ENCODE measurements around the gene CHKA. TPM values are rescaled to one million over a fixed set of nuclear protein-coding genes. Genes with fewer than 3 reads are reported as not detected.

CHKA gene
- total RNA-seq, 5 donors from 2014 or later (not counting 1 experiment from before 2014, with no cell fraction given) = 4.4 to 19.4 (median 7.6) TPM

- under 1% methylated on average over 57 of the region's 73 CpGs for WGBS (ENCODE audit: insufficient coverage)
- Mint-ChIP-seq H3K9me3 (no peaks in the 10 kb centered on the region), H3K4me3 (peak overlapping the region; percentile 76 to 82 (median 81)), H3K36me3 (no peaks in the 10 kb centered on the region), H3K4me1 (peaks cover 9 to 11% (median 10%) of the 10 kb centered on the region in 3 donors), H3K27ac (peak overlapping the region in 1 of 2 donors; percentile 78), H3K27me3 (no peaks in the 10 kb centered on the region)
- H3K9me3 ChIP-seq = no peaks in the 10 kb centered on the region
- peak overlapping the region; percentile 12 to 17 for H3K4me3 ChIP-seq (ENCODE audit: control insufficient read depth in 1 of 2, extremely low read depth in 1 of 2, low read length in 1 of 2)
- H3K27ac ChIP-seq (ENCODE audit: low read length) = no peak overlapping the region
- CTCF ChIA-PET = interaction anchor here in 1 of 2 donors (0.6 kb wide), 1 partner anchor 88 kb away, joined by 4 read pairs; no protein-coding TSS in a partner anchor
- POLR2A ChIA-PET = interaction anchor here in 1 of 2 donors (0.7 kb wide), 1 partner anchor 117 kb away, joined by 8 read pairs; no protein-coding TSS in a partner anchor
- peak in 34 of 35 experiments; percentile 19 to 80 (median 57) for DNase-seq
- peak; percentile 30 to 73 (median 48) for ATAC-seq (replicated peaks in 1 of 4)
- H3K36me3 ChIP-seq (ENCODE audit: control insufficient read depth in 2 of 2, extremely low read depth in 1 of 2, insufficient read depth in 1 of 2, low read length in 1 of 2) = no peaks in the 10 kb centered on the region
- H3K27me3 ChIP-seq (replicated peaks in 1 of 2; ENCODE audit: control insufficient read depth in 2 of 2, extremely low read depth in 1 of 2, insufficient read depth in 2 of 2, low read length in 1 of 2) = peaks cover 0 to 3% of the 10 kb centered on the region in 2 experiments
- peaks cover 4 to 19% of the 10 kb centered on the region in 2 experiments for H3K4me1 ChIP-seq (ENCODE audit: control insufficient read depth in 1 of 2, extremely low read depth in 1 of 2, insufficient read depth in 2 of 2, low read length in 2 of 2)
Measured at GRCh38 chr11:68120273-68121066, 718 bp downstream of the CHKA start.

- Mint-ChIP-seq H3K27ac (no peak overlapping the region), H3K4me1 (peaks cover 9 to 11% (median 10%) of the 10 kb centered on the region in 3 donors), H3K36me3 (no peaks in the 10 kb centered on the region), H3K9me3 (no peaks in the 10 kb centered on the region), H3K27me3 (no peaks in the 10 kb centered on the region), H3K4me3 (no peak overlapping the region)
- H3K27ac ChIP-seq (ENCODE audit: low read length) = no peak overlapping the region
- H3K27me3 ChIP-seq (replicated peaks in 1 of 2; ENCODE audit: control insufficient read depth in 2 of 2, extremely low read depth in 1 of 2, insufficient read depth in 2 of 2, low read length in 1 of 2) = peaks cover 0 to 3% of the 10 kb centered on the region in 2 experiments
- H3K4me3 ChIP-seq (ENCODE audit: control insufficient read depth in 1 of 2, extremely low read depth in 1 of 2, low read length in 1 of 2) = no peak overlapping the region
- H3K9me3 ChIP-seq = no peaks in the 10 kb centered on the region
- H3K4me1 ChIP-seq (ENCODE audit: control insufficient read depth in 1 of 2, extremely low read depth in 1 of 2, insufficient read depth in 2 of 2, low read length in 2 of 2) = peaks cover 4 to 19% of the 10 kb centered on the region in 2 experiments
- no peaks in the 10 kb centered on the region for H3K36me3 ChIP-seq (ENCODE audit: control insufficient read depth in 2 of 2, extremely low read depth in 1 of 2, insufficient read depth in 1 of 2, low read length in 1 of 2)
- DNase-seq (no peak), ATAC-seq (replicated peaks in 1 of 4) (no peak)
- POLR2A ChIA-PET = no interaction called here
- CTCF ChIA-PET = interaction anchor here in 1 of 2 donors (2.3 kb wide), 1 partner anchor 9 kb away, joined by 6 read pairs; no protein-coding TSS in a partner anchor
- WGBS (ENCODE audit: insufficient coverage) = 91% methylated on average over 2 of the region's 4 CpGs
Measured at GRCh38 chr11:68118706-68119448, 2.3 kb downstream of the CHKA start.

- no peak overlapping the region for H3K27ac Mint-ChIP-seq
- H3K4me1 Mint-ChIP-seq = peaks cover 9 to 11% (median 10%) of the 10 kb centered on the region in 3 donors
- H3K9me3 Mint-ChIP-seq = no peaks in the 10 kb centered on the region
- ChIA-PET POLR2A (interaction anchor here in 1 of 2 donors (0.6 kb wide), 1 partner anchor 67 kb away, joined by 8 read pairs; no protein-coding TSS in a partner anchor), CTCF (interaction anchor here (0.6 to 2.3 kb wide), 2 partner anchors 10 to 805 kb away, joined by 3 to 6 read pairs; no protein-coding TSS in a partner anchor)
- no peak overlapping the region for H3K27ac ChIP-seq (ENCODE audit: low read length)
- no peaks in the 10 kb centered on the region for H3K36me3 Mint-ChIP-seq
- H3K27me3 Mint-ChIP-seq = no peaks in the 10 kb centered on the region
- H3K36me3 ChIP-seq (ENCODE audit: control insufficient read depth in 2 of 2, extremely low read depth in 1 of 2, insufficient read depth in 1 of 2, low read length in 1 of 2) = no peaks in the 10 kb centered on the region
- DNase-seq (no peak), ATAC-seq (replicated peaks in 1 of 4) (no peak)
- H3K4me1 ChIP-seq (ENCODE audit: control insufficient read depth in 1 of 2, extremely low read depth in 1 of 2, insufficient read depth in 2 of 2, low read length in 2 of 2) = peaks cover 4 to 19% of the 10 kb centered on the region in 2 experiments
- H3K4me3 Mint-ChIP-seq = no peak overlapping the region
- H3K27me3 ChIP-seq (replicated peaks in 1 of 2; ENCODE audit: control insufficient read depth in 2 of 2, extremely low read depth in 1 of 2, insufficient read depth in 2 of 2, low read length in 1 of 2) = peaks cover 0 to 3% of the 10 kb centered on the region in 2 experiments
- H3K4me3 ChIP-seq (ENCODE audit: control insufficient read depth in 1 of 2, extremely low read depth in 1 of 2, low read length in 1 of 2) = no peak overlapping the region
- WGBS (ENCODE audit: insufficient coverage) = 96% methylated on average over 6 of the region's 11 CpGs
- H3K9me3 ChIP-seq = no peaks in the 10 kb centered on the region
Measured at GRCh38 chr11:68117853-68118470, 3.2 kb downstream of the CHKA start.

- WGBS (ENCODE audit: insufficient coverage) = 100% methylated on average over 1 of the region's 3 CpGs
- ATAC-seq (replicated peaks in 1 of 4) (no peak), DNase-seq (no peak)
- Histone ChIP-seq H3K9me3 (no peaks in the 10 kb centered on the region), H3K27me3 (replicated peaks in 1 of 2; ENCODE audit: control insufficient read depth in 2 of 2, extremely low read depth in 1 of 2, insufficient read depth in 2 of 2, low read length in 1 of 2) (no peaks in the 10 kb centered on the region), H3K36me3 (ENCODE audit: control insufficient read depth in 2 of 2, extremely low read depth in 1 of 2, insufficient read depth in 1 of 2, low read length in 1 of 2) (no peaks in the 10 kb centered on the region), H3K4me1 (ENCODE audit: control insufficient read depth in 1 of 2, extremely low read depth in 1 of 2, insufficient read depth in 2 of 2, low read length in 2 of 2) (peaks cover 4 to 15% of the 10 kb centered on the region in 2 experiments), H3K4me3 (ENCODE audit: control insufficient read depth in 1 of 2, extremely low read depth in 1 of 2, low read length in 1 of 2) (no peak overlapping the region), H3K27ac (ENCODE audit: low read length) (no peak overlapping the region)
- H3K9me3 Mint-ChIP-seq = no peaks in the 10 kb centered on the region
- H3K36me3 Mint-ChIP-seq = no peaks in the 10 kb centered on the region
- no peak overlapping the region for H3K27ac Mint-ChIP-seq
- peaks cover 7 to 10% (median 8%) of the 10 kb centered on the region in 3 donors for H3K4me1 Mint-ChIP-seq
- no peak overlapping the region for H3K4me3 Mint-ChIP-seq
- ChIA-PET CTCF (interaction anchor here in 1 of 2 donors (2.3 kb wide), 1 partner anchor 11 kb away, joined by 6 read pairs; no protein-coding TSS in a partner anchor), POLR2A (no interaction called here)
- H3K27me3 Mint-ChIP-seq = no peaks in the 10 kb centered on the region
Measured at GRCh38 chr11:68116974-68117373, 4.2 kb downstream of the CHKA start.

- DNase-seq = no peak
- H3K36me3 ChIP-seq (ENCODE audit: control insufficient read depth in 2 of 2, extremely low read depth in 1 of 2, insufficient read depth in 1 of 2, low read length in 1 of 2) = no peaks in the 10 kb centered on the region
- H3K27ac ChIP-seq (ENCODE audit: low read length) = no peak overlapping the region
- 94% methylated on average over 2 of the region's 7 CpGs for WGBS (ENCODE audit: insufficient coverage)
- no peaks in the 10 kb centered on the region for H3K36me3 Mint-ChIP-seq
- ChIA-PET POLR2A (interaction anchor here in 1 of 2 donors (0.6 kb wide), 1 partner anchor 10 kb away, joined by 4 read pairs; no protein-coding TSS in a partner anchor), CTCF (interaction anchor here in 1 of 2 donors (0.7 kb wide), 1 partner anchor 16 kb away, joined by 3 read pairs; no protein-coding TSS in a partner anchor)
- H3K4me3 ChIP-seq (ENCODE audit: control insufficient read depth in 1 of 2, extremely low read depth in 1 of 2, low read length in 1 of 2) = no peak overlapping the region
- H3K4me3 Mint-ChIP-seq = no peak overlapping the region
- H3K4me1 Mint-ChIP-seq = peaks cover 7 to 10% (median 8%) of the 10 kb centered on the region in 3 donors
- no peak overlapping the region for H3K27ac Mint-ChIP-seq
- no peaks in the 10 kb centered on the region for H3K9me3 ChIP-seq
- no peaks in the 10 kb centered on the region for H3K27me3 Mint-ChIP-seq
- no peak for ATAC-seq (replicated peaks in 1 of 4)
- no peaks in the 10 kb centered on the region for H3K9me3 Mint-ChIP-seq
- peaks cover 4 to 10% of the 10 kb centered on the region in 2 experiments for H3K4me1 ChIP-seq (ENCODE audit: control insufficient read depth in 1 of 2, extremely low read depth in 1 of 2, insufficient read depth in 2 of 2, low read length in 2 of 2)
- H3K27me3 ChIP-seq (replicated peaks in 1 of 2; ENCODE audit: control insufficient read depth in 2 of 2, extremely low read depth in 1 of 2, insufficient read depth in 2 of 2, low read length in 1 of 2) = no peaks in the 10 kb centered on the region
Measured at GRCh38 chr11:68116126-68116525, 5.1 kb downstream of the CHKA start.

GRCh38 chr11:68115285-68115684 is 5.9 kb downstream of the CHKA start:
- Mint-ChIP-seq H3K36me3 (no peaks in the 10 kb centered on the region), H3K27me3 (no peaks in the 10 kb centered on the region), H3K27ac (no peak overlapping the region), H3K4me3 (no peak overlapping the region), H3K4me1 (peaks cover 6 to 8% (median 7%) of the 10 kb centered on the region in 3 donors), H3K9me3 (no peaks in the 10 kb centered on the region)
- POLR2A ChIA-PET = no interaction called here
- H3K36me3 ChIP-seq (ENCODE audit: control insufficient read depth in 2 of 2, extremely low read depth in 1 of 2, insufficient read depth in 1 of 2, low read length in 1 of 2) = no peaks in the 10 kb centered on the region
- no peak overlapping the region for H3K27ac ChIP-seq (ENCODE audit: low read length)
- no peak for ATAC-seq (replicated peaks in 1 of 4)
- H3K9me3 ChIP-seq = no peaks in the 10 kb centered on the region
- DNase-seq = no peak
- WGBS (ENCODE audit: insufficient coverage) = 50% methylated on average over 1 of the region's 1 CpG
- H3K27me3 ChIP-seq (replicated peaks in 1 of 2; ENCODE audit: control insufficient read depth in 2 of 2, extremely low read depth in 1 of 2, insufficient read depth in 2 of 2, low read length in 1 of 2) = no peaks in the 10 kb centered on the region
- H3K4me1 ChIP-seq (ENCODE audit: control insufficient read depth in 1 of 2, extremely low read depth in 1 of 2, insufficient read depth in 2 of 2, low read length in 2 of 2) = peaks cover 4 to 8% of the 10 kb centered on the region in 2 experiments
- CTCF ChIA-PET = no interaction called here
- no peak overlapping the region for H3K4me3 ChIP-seq (ENCODE audit: control insufficient read depth in 1 of 2, extremely low read depth in 1 of 2, low read length in 1 of 2)
